GM23338 (cell line): ENCODE data around the gene RCSD1. TPM values are rescaled to one million over a fixed set of nuclear protein-coding genes. Genes with fewer than 3 reads are reported as not detected.

Experiments
- ATAC-seq: fragments of 200-7000 bp; cut with Tn5 transposase; 3 replicates; pipeline ENCODE4 v1.9.1; 2020
- DNase-seq: peaks from one replicate; pipeline ENCODE4 v3.0.0-alpha.2; 2015; ENCODE audit warnings: low spot score
- H2AFZ ChIP-seq: fragments of 200-600 bp; sonication (generic); 2 replicates; pipeline ENCODE4 v1.8.0; 2016; ENCODE audit warnings: antibody characterized with exemption, mild to moderate bottlenecking, moderate library complexity
- H3F3A ChIP-seq: fragments of 200-600 bp; sonication (generic); replicated peaks from 2 replicates; pipeline ENCODE4 v1.8.0; 2017; ENCODE audit warnings: antibody characterized with exemption, mixed run types, low read depth
- H3K27ac ChIP-seq: fragments of 200-600 bp; sonication (generic); 2 replicates; pipeline ENCODE4 v1.6.1; 2016; ENCODE audit warnings: low read depth
- H3K27me3 ChIP-seq: fragments of 200-600 bp; sonication (generic); 2 replicates; pipeline ENCODE4 v1.8.0; 2016; ENCODE audit warnings: mild to moderate bottlenecking, mixed run types, moderate library complexity; ENCODE audit not compliant: insufficient read depth
- H3K36me3 ChIP-seq: fragments of 200-600 bp; sonication (generic); 2 replicates; pipeline ENCODE4 v1.8.0; 2016; ENCODE audit warnings: mild to moderate bottlenecking; ENCODE audit not compliant: insufficient read depth
- H3K4me1 ChIP-seq: fragments of 200-600 bp; sonication (generic); 2 replicates; pipeline ENCODE4 v1.8.0; 2016; ENCODE audit warnings: mild to moderate bottlenecking, moderate library complexity; ENCODE audit not compliant: insufficient read depth
- H3K4me2 ChIP-seq: fragments of 200-600 bp; sonication (generic); 2 replicates; pipeline ENCODE4 v1.7.1; 2017; ENCODE audit warnings: mixed run types
- H3K4me3 ChIP-seq: fragments of 200-600 bp; sonication (generic); 2 replicates; pipeline ENCODE4 v1.6.1; 2016; ENCODE audit warnings: mixed run types
- H3K79me2 ChIP-seq: fragments of 200-600 bp; sonication (generic); replicated peaks from 2 replicates; pipeline ENCODE4 v1.8.0; 2017; ENCODE audit warnings: mild to moderate bottlenecking; ENCODE audit not compliant: insufficient read depth
- H3K9me2 ChIP-seq: fragments of 200-600 bp; sonication (generic); 2 replicates; pipeline ENCODE4 v1.8.0; 2017; ENCODE audit not compliant: insufficient read depth
- H4K20me1 ChIP-seq: fragments of 200-600 bp; sonication (generic); replicated peaks from 2 replicates; pipeline ENCODE4 v1.8.0; 2017; ENCODE audit warnings: mild to moderate bottlenecking; ENCODE audit not compliant: insufficient read depth
- H3K27ac Mint-ChIP-seq: 2 replicates; pipeline ENCODE4 v1.8.0; 2020; ENCODE audit warnings: inconsistent platforms, mild to moderate bottlenecking, moderate library complexity, mixed read lengths
- H3K27me3 Mint-ChIP-seq: 3 replicates; pipeline ENCODE4 v1.8.0; 2022; ENCODE audit warnings: low read depth, mild to moderate bottlenecking, moderate library complexity, mixed read lengths, inconsistent platforms; ENCODE audit not compliant: insufficient read depth, poor library complexity
- H3K36me3 Mint-ChIP-seq: 3 replicates; pipeline ENCODE4 v1.8.0; 2021; ENCODE audit warnings: low read depth, mild to moderate bottlenecking, inconsistent platforms, moderate library complexity, mixed read lengths
- H3K4me1 Mint-ChIP-seq: 3 replicates; pipeline ENCODE4 v1.8.0; 2020; ENCODE audit warnings: mild to moderate bottlenecking, inconsistent platforms, mixed read lengths
- H3K4me3 Mint-ChIP-seq: 3 replicates; pipeline ENCODE4 v1.8.0; 2021; ENCODE audit warnings: moderate library complexity, mild to moderate bottlenecking, inconsistent platforms, mixed read lengths
- H3K9me3 Mint-ChIP-seq: 3 replicates; pipeline ENCODE4 v1.8.0; 2020; ENCODE audit warnings: moderate library complexity, mild to moderate bottlenecking, inconsistent platforms, mixed read lengths
- CREB1 ChIP-seq: fragments of 250-450 bp; sonication (Bioruptor Pico); IDR thresholded peaks from 2 replicates; pipeline ENCODE4 v1.5.0; 2020; ENCODE audit warnings: low read depth, mild to moderate bottlenecking, moderate library complexity
- CTCF ChIP-seq, 2 experiments: fragments of 200-600 bp in 1 of 2; sonication (generic) in 1 of 2; conservative IDR thresholded peaks; 2 replicates each; pipeline versions ENCODE4 v1.5.1 to v1.6.1; 2016 to 2017; ENCODE audit warnings: antibody characterized with exemption in 2 of 2, low read depth in 2 of 2, mild to moderate bottlenecking in 2 of 2, moderate library complexity in 1 of 2
- ETS1 ChIP-seq: IDR thresholded peaks from 2 replicates; pipeline ENCODE4 v1.6.1; 2016; ENCODE audit warnings: antibody characterized with exemption
- EZH2 ChIP-seq: fragments of 200-600 bp; sonication (generic); IDR thresholded peaks from one replicate; pipeline ENCODE4 v1.8.0; 2017; ENCODE audit warnings: antibody characterized with exemption, mild to moderate bottlenecking, low read depth; ENCODE audit not compliant: unreplicated experiment
- EZH2phosphoT487 ChIP-seq: fragments of 200-600 bp; sonication (generic); IDR thresholded peaks from one replicate; pipeline ENCODE4 v1.8.1; 2018; ENCODE audit warnings: antibody characterized with exemption; ENCODE audit not compliant: unreplicated experiment
- JUNB ChIP-seq: IDR thresholded peaks from one replicate; pipeline ENCODE4 v1.6.1; 2016; ENCODE audit warnings: antibody characterized with exemption; ENCODE audit not compliant: unreplicated experiment
- NANOG ChIP-seq: IDR thresholded peaks from 2 replicates; pipeline ENCODE4 v1.6.1; 2016; ENCODE audit warnings: antibody characterized with exemption, borderline replicate concordance
- ZNF114 ChIP-seq: fragments of 250-450 bp; sonication (Bioruptor Pico); IDR thresholded peaks from 2 replicates; pipeline ENCODE4 v1.5.0; 2020; ENCODE audit warnings: mild to moderate bottlenecking, moderate library complexity
- ZNF331 ChIP-seq: fragments of 250-450 bp; sonication (Bioruptor Pico); IDR thresholded peaks from 2 replicates; pipeline ENCODE4 v1.5.0; 2020; ENCODE audit warnings: low read depth, mild to moderate bottlenecking, moderate library complexity
- polyA plus RNA-seq: library from polyadenylated mRNA; unstranded; fragments of >200 nt; fragmentation: Nextera tagmentation; extraction: Ambion mirVana; gene quantifications from 2 replicates; pipeline ENCODE4 v1.2.1, GENCODE V29; 2016
- total RNA-seq: library from RNA; depleted of rRNA; stranded (reverse); fragments of >200 nt; shearing (Covaris generic); gene quantifications from 2 replicates; pipeline ENCODE4 v1.2.3, GENCODE V29; 2014

The RCSD1 gene
- total and polyA plus RNA-seq, 2 experiments from 2014 or later, result 0.18 to 0.73 TPM

- Histone ChIP-seq H3K4me1 (peaks cover 42% of the 10 kb centered on the region), H3K27ac (no peak overlapping the region), H3K79me2 (no peaks in the 10 kb centered on the region), H3F3A (0 out of 2 replicates have a peak, but pooled peaks cover 9% of the 10 kb centered on the region), H3K27me3 (peaks cover 64% of the 10 kb centered on the region), H3K4me2 (peak overlapping the region; percentile 91; the same call in 1 of the 2 replicates), H2AFZ (no peak overlapping the region), H4K20me1 (no peaks in the 10 kb centered on the region), H3K36me3 (no peaks in the 10 kb centered on the region), H3K4me3 (no peak overlapping the region), H3K9me2 (no peaks in the 10 kb centered on the region)
- Mint-ChIP-seq H3K9me3 (no peaks in the 10 kb centered on the region), H3K4me1 (peaks cover 45% of the 10 kb centered on the region), H3K27me3 (peaks cover 43% of the 10 kb centered on the region), H3K36me3 (no peaks in the 10 kb centered on the region; the same call in 2 of the 3 replicates), H3K27ac (no peak overlapping the region), H3K4me3 (peak overlapping the region; percentile 30; the same call in 1 of the 3 replicates)
- ATAC-seq (no peak), DNase-seq (no peak)
- TF ChIP-seq CREB1 (CRISPR knock-in tag) (no peak), NANOG (no peak), ETS1 (no peak), EZH2phosphoT487 (no peak), EZH2 (no peak)
These were observed 1.4 kb downstream of the RCSD1 start for GRCh38 chr1:167631386-167631935.

GRCh38 chr1:167631936-167632614 is 2.0 kb downstream of the RCSD1 start:
- H3K4me3 ChIP-seq, result 0 out of 2 replicates have a peak overlapping the region, but pooled peaks have one; percentile 26
- H3K4me2 ChIP-seq, result peak overlapping the region; percentile 66
- H4K20me1 ChIP-seq, result no peaks in the 10 kb centered on the region
- Mint-ChIP-seq H3K27ac (no peak overlapping the region), H3K9me3 (no peaks in the 10 kb centered on the region), H3K36me3 (no peaks in the 10 kb centered on the region; the same call in 2 of the 3 replicates), H3K27me3 (peaks cover 43% of the 10 kb centered on the region), H3K4me1 (peaks cover 49% of the 10 kb centered on the region), H3K4me3 (no peak overlapping the region)
- no peaks in the 10 kb centered on the region for H3K9me2 ChIP-seq
- H3K27ac ChIP-seq, result no peak overlapping the region
- TF ChIP-seq CREB1 (CRISPR knock-in tag) (no peak), ZNF114 (no peak), JUNB (no peak), ZNF331 (CRISPR knock-in tag) (no peak), CTCF (conservative IDR thresholded peaks at IDR 0.05; ENCODE audit: low read depth in 2 of 2) (no peak)
- no peaks in the 10 kb centered on the region for H3K36me3 ChIP-seq
- H3K4me1 ChIP-seq, result peaks cover 42% of the 10 kb centered on the region
- H3F3A ChIP-seq, result 0 out of 2 replicates have a peak, but pooled peaks cover 9% of the 10 kb centered on the region
- H3K79me2 ChIP-seq, result no peaks in the 10 kb centered on the region
- peaks cover 67% of the 10 kb centered on the region for H3K27me3 ChIP-seq
- no peak for ATAC-seq
- no peak overlapping the region for H2AFZ ChIP-seq
- DNase-seq, result no peak
